Endothelial cell of umbilical vein (primary cell): ENCODE data around the gene ZBTB21.

Experiments
- CTCF ChIP-seq, 2 donors: IDR thresholded peaks; 1 replicate in 1 of 2; 2 replicates in 1 of 2; pipeline ENCODE4 v1.5.1; 2011; ENCODE audit warnings: low read length in 2 of 2, mild to moderate bottlenecking in 2 of 2, moderate library complexity in 2 of 2, control low read depth in 1 of 2, inconsistent platforms in 1 of 2, low read depth in 1 of 2; ENCODE audit not compliant: insufficient read depth in 1 of 2; ENCODE audit errors: extremely low read depth in 1 of 2
- EZH2 ChIP-seq: IDR thresholded peaks from 2 replicates; pipeline ENCODE4 v1.6.1; 2012; ENCODE audit warnings: borderline replicate concordance, low read depth, mild to moderate bottlenecking, moderate library complexity, low read length, inconsistent platforms; ENCODE audit not compliant: severe bottlenecking
- MAX ChIP-seq: IDR thresholded peaks from 2 replicates; pipeline ENCODE4 v1.6.1; 2011; ENCODE audit not compliant: insufficient read depth, insufficient read length
- MYC ChIP-seq: IDR thresholded peaks from one replicate; pipeline ENCODE4 v1.6.1; 2011; ENCODE audit warnings: mild to moderate bottlenecking, low read depth, low read length
- POLR2A ChIP-seq: IDR thresholded peaks from 2 replicates; pipeline ENCODE4 v1.6.1; 2012; ENCODE audit warnings: low read depth, mild to moderate bottlenecking, control low read depth, low read length
- POLR2AphosphoS5 ChIP-seq: IDR thresholded peaks from 2 replicates; pipeline ENCODE4 v1.6.1; 2012; ENCODE audit warnings: low read depth, mild to moderate bottlenecking, control low read depth, low read length, moderate library complexity; ENCODE audit not compliant: insufficient read depth

- TF ChIP-seq EZH2 = no peak
- no peak for TF ChIP-seq POLR2AphosphoS5
- TF ChIP-seq POLR2A = no peak
- no peak for TF ChIP-seq CTCF (IDR thresholded peaks at IDR 0.05; ENCODE audit: extremely low read depth in 1 of 2, insufficient read depth in 1 of 2, low read depth in 1 of 2, low read length in 2 of 2)
- no peak for TF ChIP-seq MYC
- no peak for TF ChIP-seq MAX
Observed at GRCh38 chr21:42013931-42014330, 3.8 kb upstream of the ZBTB21 start.
